ENCODE results near the gene YKT6.

The YKT6 gene

DNA sequence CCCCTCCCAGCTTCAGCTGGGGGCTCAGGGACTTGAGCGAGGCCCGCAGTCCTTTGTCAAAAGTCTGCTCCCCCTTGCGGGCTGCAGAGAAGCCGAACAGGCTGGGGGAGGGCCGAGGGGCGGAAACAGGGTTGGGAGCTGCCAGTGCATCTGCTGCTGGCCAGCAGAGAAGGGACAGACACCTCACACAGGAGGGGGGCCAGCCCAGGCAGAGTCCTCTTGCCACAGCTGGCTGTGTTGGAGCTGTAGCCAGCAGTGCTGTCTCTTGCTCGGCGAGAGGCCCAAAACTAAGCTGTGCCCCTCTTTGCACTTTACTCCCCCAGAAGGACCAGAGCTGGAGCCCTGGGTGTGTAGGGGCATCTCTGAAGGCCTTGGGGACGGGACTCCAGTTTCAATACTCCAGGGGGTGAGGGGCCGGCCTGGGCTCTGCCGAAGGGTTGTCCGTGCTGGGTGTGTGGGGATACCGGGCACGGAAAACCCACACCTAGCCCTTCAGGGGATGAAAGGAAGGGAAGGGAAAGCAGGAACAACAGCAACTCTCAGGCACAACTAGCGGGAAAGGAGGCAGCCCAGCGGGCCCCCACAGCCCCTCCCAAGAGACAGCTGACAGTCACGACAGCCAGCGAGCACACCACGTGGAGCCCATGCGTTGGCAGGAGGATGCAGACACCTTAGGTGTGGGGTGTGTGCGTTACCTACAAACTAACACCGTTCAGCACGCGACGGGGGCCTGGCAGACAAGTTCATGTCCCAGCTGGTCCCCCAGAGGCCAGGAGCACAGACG lies 17.8 kb downstream of the YKT6 start:
- DNase-seq (ENCODE audit: low spot score), result no peak

DNA sequence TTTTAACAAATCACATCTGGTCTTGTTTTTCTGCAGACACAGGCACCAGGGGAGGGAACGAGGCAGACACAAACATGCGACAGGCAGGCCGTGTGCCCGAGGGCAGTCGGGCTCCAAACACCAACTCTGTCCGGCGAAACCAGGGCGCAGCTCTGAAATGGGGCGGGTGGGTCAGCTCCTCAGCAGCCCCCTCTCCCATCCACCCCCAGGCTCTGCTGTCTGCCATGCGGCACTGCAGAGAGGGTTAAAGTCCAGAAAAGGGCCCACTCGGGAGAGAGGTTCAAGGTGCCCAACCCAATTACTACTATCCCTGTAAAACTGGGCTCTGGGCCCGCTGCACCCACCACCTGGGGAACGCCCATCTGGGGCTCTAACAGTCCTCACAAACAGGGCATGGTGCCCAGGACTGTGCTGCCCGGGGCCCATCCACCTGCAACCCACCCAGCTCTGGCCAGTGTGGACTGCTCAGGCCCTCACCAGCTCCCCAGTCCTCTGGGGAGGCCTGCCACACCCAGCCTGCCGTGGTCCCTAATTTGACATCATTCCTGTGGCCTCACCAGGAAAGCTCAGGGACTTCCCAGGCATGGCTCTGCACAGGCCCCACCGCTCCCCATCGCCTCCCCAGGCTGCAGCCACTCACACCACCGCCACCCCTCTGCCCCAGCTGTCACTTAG lies 18.7 kb downstream of the YKT6 start:
- no peak for DNase-seq (ENCODE audit: low spot score)

DNA sequence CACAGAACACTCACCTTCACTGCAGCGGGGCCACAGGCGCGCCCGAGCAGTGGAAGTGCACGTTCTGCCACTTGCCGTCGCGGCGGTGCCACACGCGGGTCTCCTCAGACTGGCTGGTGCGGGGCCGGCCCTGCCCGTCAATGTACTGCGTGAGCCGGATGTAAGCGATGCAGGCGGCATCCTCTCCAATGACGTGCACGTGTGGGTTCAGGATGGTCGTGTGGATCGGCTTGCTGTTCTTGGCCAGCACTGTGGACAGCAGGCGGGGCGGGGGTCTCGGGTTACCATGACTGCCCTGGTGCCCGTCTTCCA lies 19.2 kb downstream of the YKT6 start:
- no peak for DNase-seq (ENCODE audit: low spot score)

DNA sequence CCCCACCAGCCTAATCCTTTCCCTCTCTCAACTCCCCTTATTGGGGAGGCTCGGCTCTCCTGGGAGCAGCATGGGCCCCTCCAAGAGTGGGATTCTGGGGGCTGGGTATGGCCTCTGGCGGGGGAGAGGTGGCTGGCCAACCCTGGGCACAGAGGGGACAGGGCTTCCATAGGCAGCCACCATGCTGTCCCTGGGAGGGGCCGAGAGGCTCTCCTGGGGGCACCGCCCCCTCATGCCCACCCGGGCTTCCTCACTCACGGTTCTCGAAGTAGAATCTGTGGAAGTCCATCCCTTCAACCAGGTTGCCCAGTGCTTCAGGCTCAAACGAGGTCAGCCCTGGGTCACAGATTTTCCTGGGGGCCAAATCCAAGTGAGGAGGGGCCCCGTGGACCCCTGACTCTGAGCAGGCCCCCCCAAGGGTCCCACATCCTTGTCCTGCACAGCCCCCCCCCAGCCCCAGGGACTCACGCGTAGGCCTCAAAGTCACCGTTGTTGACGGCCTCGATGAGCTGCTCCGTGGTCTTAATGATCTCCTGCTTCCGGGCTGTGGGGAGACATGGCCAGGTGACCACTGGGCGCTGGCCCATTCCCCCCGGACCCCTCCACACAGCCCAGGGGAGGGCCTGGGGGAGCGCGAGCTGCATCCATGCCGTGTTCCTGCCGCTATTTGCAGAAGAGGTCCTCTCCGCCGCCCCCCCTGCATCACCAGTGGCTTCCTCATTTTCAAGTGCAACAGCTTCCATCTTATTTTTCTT lies 19.8 kb downstream of the YKT6 start:
- no peak for DNase-seq (ENCODE audit: low spot score)

DNA sequence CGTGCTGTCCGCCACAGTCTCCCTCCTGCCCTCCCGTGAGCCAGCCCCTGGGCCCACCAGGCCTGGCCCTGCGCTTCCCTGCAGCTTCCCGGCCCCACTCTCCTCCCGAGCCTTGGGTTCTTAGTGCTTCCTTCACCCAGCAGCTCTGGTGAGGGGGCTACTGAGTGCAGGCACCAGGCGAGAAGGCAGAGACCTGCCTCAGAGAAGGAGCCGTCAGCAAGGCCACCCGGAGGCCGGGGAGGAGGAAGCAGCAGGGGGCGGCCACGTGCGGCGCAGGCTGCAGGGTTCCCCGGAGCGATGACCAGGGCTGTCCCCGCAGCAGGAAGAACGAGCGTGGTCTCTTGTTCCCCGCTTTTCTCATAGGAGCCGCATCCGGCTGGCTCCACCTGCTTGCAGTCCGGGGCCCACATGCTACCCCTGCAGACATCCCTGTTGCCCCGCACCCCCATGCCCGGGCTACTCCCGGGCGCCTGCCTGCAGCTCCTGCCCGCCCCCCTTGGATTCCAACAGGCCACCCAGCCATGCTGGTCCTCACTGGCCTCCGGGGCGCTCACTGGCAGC lies 20.5 kb downstream of the YKT6 start:
- DNase-seq (ENCODE audit: low spot score), result no peak

DNA sequence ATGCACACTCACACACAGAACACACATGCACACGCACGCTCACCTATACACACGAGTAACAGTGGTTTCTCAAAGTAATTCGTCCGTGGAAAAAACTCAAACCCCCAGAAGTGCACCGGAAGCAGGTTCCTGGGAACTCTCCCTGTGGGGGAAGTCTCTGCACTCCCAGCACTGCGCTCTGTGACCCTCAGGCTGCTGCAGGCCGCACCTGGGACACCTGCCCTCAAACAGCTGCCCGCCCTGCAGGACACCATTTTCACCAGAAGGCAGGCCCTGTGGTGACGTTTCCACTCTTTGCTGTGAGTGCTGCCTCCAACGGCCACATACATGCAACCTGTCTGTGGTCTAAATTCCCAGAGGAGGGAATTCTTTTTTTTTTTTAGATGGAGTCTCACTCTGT lies 21.3 kb downstream of the YKT6 start:
- DNase-seq (ENCODE audit: low spot score), result no peak

DNA sequence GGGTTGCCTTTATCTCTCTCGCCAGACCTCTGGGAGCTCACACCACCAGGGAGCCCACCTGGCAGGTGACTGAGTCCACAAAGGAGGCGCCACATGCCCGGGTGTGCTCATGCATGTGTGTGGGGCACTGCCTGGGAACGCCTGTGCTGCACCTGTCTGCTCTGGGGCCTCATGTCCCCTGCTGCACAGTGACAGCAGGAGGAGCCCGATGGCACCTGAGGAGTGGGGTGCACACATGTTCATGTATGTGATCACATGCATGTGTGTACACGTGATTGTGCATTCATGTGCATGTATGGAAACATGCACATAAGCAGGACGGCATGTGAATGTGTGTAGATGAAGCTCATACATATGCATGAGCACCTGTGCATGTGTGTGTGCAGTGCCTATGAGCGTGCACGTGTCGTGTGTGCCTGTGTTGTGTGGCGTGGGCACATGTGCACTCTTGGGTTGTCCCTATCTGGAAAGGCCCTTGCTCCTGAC lies 22.0 kb downstream of the YKT6 start:
- DNase-seq (ENCODE audit: low spot score), result no peak

DNA sequence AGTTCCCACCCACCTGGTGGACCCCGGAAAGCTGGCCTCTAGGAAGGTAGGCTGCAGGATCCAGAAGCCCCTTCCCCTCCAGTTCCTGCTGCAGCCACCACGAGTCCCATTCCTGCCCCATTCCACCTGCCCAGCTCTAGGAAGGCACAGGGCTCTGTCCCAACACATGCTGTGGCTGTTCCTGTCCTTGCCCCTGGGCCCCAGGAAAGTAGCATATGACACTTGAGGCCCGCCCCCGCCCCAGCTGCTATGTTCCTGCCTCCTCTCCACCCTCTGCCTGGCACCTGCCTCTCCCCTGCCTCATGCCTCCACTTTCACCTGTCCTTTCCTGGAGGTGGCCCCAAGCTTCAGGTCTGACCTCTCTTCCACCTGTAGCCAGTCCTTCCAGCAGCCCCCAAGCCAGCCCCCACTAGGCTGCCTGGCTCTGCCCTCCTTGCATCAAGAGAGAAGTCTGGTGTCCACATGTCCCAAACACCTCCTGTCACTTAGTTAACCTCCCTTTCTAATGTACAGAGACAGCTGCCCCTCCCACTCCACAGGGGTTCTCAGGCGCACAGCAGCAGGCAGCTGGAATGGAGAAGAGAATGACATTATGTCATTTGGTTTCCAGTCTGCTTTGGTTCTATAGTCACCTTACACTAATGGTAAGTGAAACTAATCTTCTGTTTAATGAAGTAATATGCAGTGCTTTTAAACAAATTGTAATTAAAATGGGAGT lies 22.7 kb downstream of the YKT6 start:
- no peak for DNase-seq (ENCODE audit: low spot score)

DNA sequence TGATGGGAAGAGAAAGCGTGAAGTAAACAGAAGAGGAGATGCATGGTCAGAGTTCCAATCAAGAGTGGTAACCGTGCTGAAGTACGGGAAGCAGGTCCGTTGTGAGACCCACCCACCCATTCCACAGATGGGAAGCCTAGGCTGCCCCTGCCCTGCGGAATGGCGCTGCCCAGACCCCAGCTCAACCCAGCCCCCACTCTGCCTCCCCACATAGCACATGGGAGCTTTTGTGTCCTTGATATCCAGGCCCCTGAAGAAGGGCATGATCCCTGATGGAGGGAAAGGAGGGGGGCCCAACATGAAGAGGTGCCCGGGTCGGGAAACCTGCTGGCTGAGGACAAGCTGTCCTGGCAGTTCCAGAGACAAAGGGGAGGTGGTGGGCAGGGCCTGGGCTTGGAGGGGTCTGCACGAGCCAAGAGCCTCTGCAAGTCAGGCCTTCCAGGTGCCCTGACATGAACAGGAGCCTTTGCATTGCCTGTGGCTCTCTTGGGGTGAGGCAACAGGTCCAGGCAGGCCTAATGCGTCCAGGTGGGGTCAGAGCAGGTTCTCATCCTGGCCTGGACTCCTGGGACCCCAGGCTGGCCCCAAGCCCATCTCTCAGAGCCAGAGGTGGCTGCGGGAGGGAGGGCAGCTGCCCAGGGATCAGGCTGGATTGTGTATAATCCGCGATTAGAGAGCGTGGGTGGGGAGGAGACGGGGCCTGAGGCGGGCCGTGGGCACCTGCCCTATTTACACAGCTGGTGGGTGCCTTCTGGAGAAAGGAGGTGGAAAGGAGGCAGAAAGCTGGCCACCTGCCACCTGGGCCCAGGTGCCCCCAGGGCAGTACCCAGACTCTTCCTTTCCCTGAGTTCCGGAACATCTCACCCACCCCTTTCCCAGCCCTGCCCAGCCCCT lies 23.5 kb downstream of the YKT6 start:
- DNase-seq (ENCODE audit: low spot score), result no peak

DNA sequence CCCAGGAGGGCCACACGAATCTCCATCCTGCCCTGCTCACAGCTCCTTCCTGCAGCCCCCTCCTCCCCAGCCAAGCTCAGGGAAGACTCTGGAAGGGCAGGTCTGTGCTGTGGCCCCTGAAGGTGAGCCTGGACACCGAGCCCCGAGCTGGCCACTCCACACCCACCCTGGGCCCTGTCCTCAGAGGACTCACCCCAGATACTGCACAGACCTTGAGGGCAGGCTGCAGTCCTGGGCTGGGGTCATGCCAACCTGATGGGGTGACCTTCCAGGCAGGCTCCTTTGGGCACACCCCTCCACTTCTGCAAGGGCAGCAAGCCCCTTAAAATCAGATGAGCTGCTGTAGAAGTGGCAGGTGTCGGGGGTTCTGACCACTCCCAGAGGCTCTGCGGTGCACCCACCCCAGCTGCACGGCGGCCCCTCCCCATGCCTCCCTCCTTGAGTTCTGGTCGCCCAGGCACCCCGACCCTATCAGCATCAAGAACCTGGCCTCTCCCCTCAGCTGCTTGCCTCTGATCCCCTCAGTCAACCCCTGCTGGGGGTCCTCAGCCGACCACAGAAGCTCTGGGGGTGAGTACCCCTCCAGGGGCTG lies 24.3 kb downstream of the YKT6 start:
- no peak for DNase-seq (ENCODE audit: low spot score)

DNA sequence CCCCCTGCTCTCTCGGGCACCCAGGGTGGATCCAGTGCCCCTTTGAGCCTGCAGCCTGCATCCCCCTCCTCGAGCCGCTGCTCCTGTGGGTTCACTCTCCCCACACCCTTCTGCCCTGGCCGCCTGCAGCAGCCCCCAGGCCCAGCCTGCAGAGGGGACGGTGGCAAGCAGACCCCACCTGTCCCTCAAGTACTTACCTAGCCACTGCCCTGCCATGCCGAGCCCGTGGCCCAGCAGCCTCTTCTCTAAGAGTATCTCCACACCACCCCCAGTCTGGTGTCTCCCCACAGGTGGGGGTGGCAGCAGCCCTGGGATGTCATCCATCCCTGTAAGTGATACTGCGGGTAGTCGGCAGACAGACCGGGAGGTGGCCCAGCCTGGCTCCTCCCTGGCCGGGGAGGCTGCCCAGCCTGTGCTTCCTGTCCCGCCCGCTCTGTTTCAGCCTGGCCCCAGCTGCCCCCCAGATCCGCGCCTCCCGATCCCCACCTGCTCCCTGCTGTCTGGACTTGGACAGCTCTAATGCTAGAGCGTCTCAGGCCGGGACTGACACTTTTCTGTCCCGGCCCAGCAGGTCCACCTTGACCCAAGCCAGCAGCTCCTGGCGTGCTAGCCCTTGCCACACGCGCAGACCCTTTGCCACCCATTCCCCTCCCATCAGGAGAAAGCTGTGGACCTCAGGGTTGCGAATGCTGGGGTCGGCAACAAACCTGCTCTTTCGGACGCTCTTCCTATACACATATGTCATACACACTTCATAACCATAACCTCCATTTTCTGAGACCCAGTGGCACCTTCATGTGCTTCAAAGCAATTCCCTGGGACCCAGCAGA lies 25.0 kb downstream of the YKT6 start:
- DNase-seq (ENCODE audit: low spot score), result peak; percentile 64

DNA sequence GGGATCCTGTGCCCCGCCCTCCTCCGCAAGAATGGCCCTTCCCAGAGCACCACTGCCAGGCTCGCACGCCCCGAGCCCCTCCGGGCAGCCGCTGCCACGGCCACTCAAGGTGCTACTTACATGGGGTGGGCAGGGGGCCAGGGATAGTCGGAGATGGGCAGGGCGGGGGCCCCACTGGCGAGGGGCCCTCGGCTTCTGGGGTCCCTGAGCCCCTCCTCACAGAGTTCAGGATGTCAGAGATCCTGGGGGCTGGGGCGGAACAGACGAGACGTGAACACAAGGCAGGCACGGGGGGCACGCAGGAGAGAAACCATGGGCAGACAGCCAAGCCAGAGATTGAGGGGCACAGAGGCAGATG lies 25.6 kb downstream of the YKT6 start:
- no peak for DNase-seq (ENCODE audit: low spot score)

DNA sequence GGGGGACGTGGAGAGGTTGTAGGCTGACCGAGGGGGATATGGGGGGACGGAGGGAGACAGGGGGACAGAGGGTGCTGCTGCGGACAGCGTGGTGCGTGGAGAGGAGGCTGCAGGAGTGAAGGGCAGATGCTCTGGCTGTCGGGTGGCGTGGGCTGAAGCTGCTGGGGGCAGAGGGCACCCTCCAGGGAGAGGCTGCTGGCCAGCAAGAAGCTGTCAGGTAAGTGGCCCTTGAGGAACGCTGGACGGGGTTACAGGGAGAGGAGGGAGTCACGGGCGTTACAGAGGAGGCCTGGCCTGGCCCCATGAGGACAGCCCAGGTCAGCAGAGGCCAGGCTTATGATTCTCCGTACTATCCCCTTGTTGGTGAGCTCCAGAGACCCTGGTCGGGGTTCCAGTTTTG lies 27.1 kb downstream of the YKT6 start:
- no peak for DNase-seq (ENCODE audit: low spot score)

DNA sequence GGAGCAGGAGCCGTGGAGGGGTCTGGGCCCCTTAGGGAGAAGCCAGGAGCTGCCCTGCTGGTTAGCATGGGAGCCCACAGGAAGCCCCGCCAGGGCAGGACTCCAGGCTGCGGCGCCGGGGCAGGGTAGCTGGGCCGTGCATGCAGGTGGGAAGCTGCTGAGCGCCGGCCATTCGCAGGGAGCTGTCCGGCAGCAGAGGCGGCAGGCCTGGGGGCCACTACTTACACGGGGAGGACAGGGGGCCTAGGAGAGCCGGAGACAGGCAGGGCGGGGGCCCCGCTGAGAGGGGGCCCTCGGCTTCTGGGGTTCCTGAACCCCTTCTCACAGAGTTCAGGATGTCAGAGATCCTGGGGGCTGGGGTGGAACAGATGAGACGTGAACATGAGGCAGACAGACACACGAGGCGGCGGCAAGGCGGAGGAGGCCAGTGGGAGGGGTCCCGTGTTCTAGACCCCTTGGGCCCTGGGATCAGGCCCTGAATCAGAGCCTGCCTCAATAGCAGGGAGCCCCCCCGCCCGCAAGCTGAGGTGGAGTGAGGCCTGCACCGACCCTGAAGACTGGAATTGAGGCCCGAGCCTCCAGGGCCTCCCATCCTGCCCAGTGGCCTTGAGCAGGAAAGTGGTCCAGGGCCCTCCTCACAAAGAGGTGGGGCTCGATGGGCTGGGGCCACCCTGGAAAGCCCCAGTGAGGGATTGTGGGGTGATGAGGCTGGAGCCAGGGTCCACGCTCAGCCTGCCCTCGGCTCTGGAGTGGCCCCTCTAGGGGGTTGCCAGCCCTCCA lies 28.0 kb downstream of the YKT6 start:
- DNase-seq (ENCODE audit: low spot score), result no peak

DNA sequence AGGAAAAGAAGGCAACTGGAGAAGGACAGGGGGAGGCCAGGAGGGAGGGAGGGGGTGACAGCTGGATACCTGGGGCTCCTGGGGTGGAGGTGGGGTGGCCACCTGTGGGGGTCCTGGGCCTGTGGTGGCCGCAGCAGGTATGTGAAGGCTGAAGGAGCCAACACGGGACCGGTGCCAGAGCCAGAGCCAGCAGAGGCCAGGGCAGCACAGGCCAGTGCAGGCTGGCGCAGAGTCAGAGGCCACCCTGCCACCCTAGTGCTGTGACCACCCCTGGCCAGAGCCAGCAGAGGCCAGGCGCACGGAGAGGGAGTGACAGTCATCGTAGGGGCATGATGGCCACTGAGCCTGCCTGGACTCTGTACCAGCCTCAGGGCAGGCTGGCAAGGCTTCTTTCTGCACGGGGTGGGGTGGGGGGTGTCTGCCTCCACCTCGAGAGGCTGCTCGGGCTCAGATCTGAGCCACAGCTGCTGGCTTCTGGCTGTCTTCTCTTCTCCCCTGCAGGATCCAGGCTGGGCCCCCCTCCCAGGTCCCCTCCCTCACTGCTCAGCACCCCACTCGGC lies 28.8 kb downstream of the YKT6 start:
- DNase-seq (ENCODE audit: low spot score), result no peak

DNA sequence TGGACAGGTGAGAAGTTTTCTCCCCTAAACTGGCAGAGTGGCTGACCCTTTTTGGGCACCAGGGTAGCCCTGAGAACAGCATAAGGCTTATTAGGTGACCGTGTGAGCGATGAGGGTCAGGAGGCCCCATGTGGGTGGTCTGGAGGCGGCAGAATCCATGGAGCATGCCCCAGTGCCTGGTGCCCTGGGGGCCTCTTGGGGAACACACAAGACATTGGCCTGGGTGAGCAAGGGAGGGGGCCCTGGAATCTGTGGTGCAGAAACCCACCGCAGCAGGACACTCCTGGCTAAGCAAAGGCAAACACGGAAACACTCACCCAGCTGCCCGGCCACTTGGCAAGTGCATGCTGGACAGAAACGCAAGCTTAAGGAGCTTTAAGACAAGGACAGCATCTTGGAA lies 29.5 kb downstream of the YKT6 start:
- DNase-seq (ENCODE audit: low spot score), result no peak

DNA sequence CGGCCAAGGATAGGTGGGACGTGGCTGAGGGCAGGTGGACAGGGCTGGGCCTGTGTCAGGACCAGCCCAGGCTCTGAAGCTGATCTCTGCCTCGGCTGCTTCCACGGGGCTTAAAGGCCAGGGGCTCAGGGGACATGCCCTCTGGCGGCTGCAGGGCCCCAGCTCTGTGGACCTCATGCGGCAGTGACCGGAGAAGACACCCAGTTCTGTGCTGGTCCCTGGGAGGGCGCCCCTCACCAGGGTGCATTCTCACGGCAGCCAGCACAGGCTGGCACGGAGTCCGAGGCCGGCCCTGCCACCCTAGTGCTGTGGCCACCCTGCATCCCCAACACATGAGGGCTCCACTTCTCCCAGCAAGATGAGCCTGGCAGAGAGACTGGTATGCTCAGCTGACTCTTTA lies 30.3 kb downstream of the YKT6 start:
- no peak for DNase-seq (ENCODE audit: low spot score)

DNA sequence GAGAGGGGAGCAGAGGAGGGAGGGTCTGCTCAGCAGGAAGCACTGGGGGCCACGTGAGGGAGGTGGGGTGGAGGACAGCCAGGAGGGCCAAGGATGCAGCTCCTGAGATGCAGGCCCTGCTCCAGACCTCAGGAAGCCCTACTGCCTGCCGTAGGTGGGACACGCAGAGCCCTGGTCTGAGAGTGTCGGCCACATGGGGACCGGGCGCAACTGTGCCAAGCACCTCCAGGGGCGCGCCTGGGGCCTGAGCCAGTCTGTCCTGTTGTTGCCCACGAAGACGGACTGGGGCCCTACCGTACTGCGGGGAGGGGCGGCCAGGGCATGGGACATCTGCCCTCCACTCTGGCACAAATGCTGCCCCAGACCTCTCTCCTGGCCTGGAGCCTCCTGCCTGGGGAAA lies 31.6 kb downstream of the YKT6 start:
- DNase-seq (ENCODE audit: low spot score), result no peak

All from GM03348 (cell line).